A673 (cell line): ENCODE data around the gene INPP5A. TPM values are rescaled to one million over a fixed set of nuclear protein-coding genes. Genes with fewer than 3 reads are reported as not detected.

Experiments
- BruUV-seq: library from RNA; stranded (reverse); fragments of 400-500 nt; replicated peaks from 2 replicates; lab custom pipeline; 2021; lab: Mats Ljungman, UMichigan
- CTCF ChIA-PET: fragments of 300-600 bp; sonication (Branson Sonifier 250); formaldehyde crosslinking; loops from one replicate; lab custom pipeline; 2022; ENCODE audit warnings: antibody characterized with exemption; lab: Charles Lee
- POLR2A ChIA-PET: fragments of 300-600 bp; sonication (Branson Sonifier 250); formaldehyde crosslinking; loops from one replicate; lab custom pipeline; 2022; ENCODE audit warnings: antibody characterized with exemption; ENCODE audit not compliant: low non-redundant PET; lab: Charles Lee
- DNase-seq: peaks from one replicate; pipeline ENCODE4 v3.0.0-alpha.2; 2015; ENCODE audit warnings: low spot score
- H3K27ac ChIP-seq: fragments of 200-600 bp; sonication (generic); 2 replicates; pipeline ENCODE4 v1.5.1; 2016; ENCODE audit warnings: mixed run types, low read depth, mild to moderate bottlenecking, mixed read lengths, antibody characterized with exemption, low read length; ENCODE audit not compliant: poor library complexity, severe bottlenecking
- H3K27me3 ChIP-seq: fragments of 200-600 bp; sonication (generic); replicated peaks from 2 replicates; pipeline ENCODE4 v1.6.1; 2017; ENCODE audit warnings: mixed run types, low read depth, mild to moderate bottlenecking, mixed read lengths, antibody characterized with exemption, low read length; ENCODE audit not compliant: insufficient read depth, poor library complexity
- H3K36me3 ChIP-seq: fragments of 200-600 bp; sonication (generic); 2 replicates; pipeline ENCODE4 v1.6.1; 2016; ENCODE audit warnings: mixed run types, mild to moderate bottlenecking, mixed read lengths, antibody characterized with exemption, low read length; ENCODE audit not compliant: insufficient read depth, poor library complexity, severe bottlenecking
- H3K4me1 ChIP-seq: fragments of 200-600 bp; sonication (generic); 2 replicates; pipeline ENCODE4 v1.6.1; 2017; ENCODE audit warnings: mixed run types, mild to moderate bottlenecking, mixed read lengths, antibody characterized with exemption, low read length; ENCODE audit not compliant: insufficient read depth, poor library complexity, severe bottlenecking
- H3K4me3 ChIP-seq: fragments of 200-600 bp; sonication (generic); 2 replicates; pipeline ENCODE4 v1.5.1; 2016; ENCODE audit warnings: low read depth, mixed run types, mild to moderate bottlenecking, mixed read lengths, low read length; ENCODE audit not compliant: poor library complexity, severe bottlenecking
- H3K9me3 ChIP-seq: fragments of 200-600 bp; sonication (generic); 2 replicates; pipeline ENCODE4 v1.6.1; 2016; ENCODE audit warnings: mixed run types, low read depth, mild to moderate bottlenecking, mixed read lengths, antibody characterized with exemption, low read length; ENCODE audit not compliant: poor library complexity, severe bottlenecking
- CTCF ChIP-seq: fragments of 300-800, 200-600 bp; sonication (generic); conservative IDR thresholded peaks from 2 replicates; pipeline ENCODE4 v1.5.1; 2017; ENCODE audit warnings: low read depth, mild to moderate bottlenecking, antibody characterized with exemption, low read length, moderate library complexity, mixed read lengths
- EZH2 ChIP-seq: fragments of 200-600 bp; sonication (generic); IDR thresholded peaks from 2 replicates; pipeline ENCODE4 v1.6.1; 2017; ENCODE audit warnings: borderline replicate concordance, low read depth, mild to moderate bottlenecking, mixed read lengths, antibody characterized with exemption, low read length; ENCODE audit not compliant: poor library complexity, severe bottlenecking
- intact Hi-C: fragments of 100-400 bp; cut with micrococcal nuclease; formaldehyde crosslinking; loops from one replicate; pipeline ENCODE4 v1.10.0; 2022; ENCODE audit not compliant: unreplicated experiment
- total RNA-seq: library from RNA; stranded (reverse); gene quantifications from 2 replicates; pipeline ENCODE4 v1.2.3, GENCODE V29; 2021

Gene INPP5A
- total RNA-seq, 1 experiment from 2014 or later, result 21.8 TPM

- H3K27me3 ChIP-seq, result peaks cover 3% of the 10 kb centered on the region
- no peak overlapping the region for H3K4me3 ChIP-seq
- CTCF ChIA-PET, result interaction anchor here (0.6 kb wide), 1 partner anchor 11 kb away, joined by 5 read pairs; no protein-coding TSS in a partner anchor
- no peak for TF ChIP-seq EZH2
- no peak for TF ChIP-seq CTCF
- BruUV-seq, result no TSS peak
- H3K4me1 ChIP-seq, result no peaks in the 10 kb centered on the region
- no peaks in the 10 kb centered on the region for H3K9me3 ChIP-seq
- H3K36me3 ChIP-seq, result no peaks in the 10 kb centered on the region
- no peak for DNase-seq
- H3K27ac ChIP-seq, result no peak overlapping the region
- intact Hi-C loops, result no loop called here
- POLR2A ChIA-PET, result no interaction called here
Observed at GRCh38 chr10:132496360-132497062, 41.1 kb upstream of the INPP5A start.

GRCh38 chr10:132497063-132497680, 40.4 kb upstream of the INPP5A start:
- no TSS peak for BruUV-seq
- peaks cover 3% of the 10 kb centered on the region for H3K27me3 ChIP-seq
- ChIA-PET CTCF (no interaction called here), POLR2A (no interaction called here)
- no peak for TF ChIP-seq CTCF
- TF ChIP-seq EZH2, result no peak
- no peak for DNase-seq
- no peak overlapping the region for H3K4me3 ChIP-seq
- no peak overlapping the region for H3K27ac ChIP-seq
- H3K36me3 ChIP-seq, result no peaks in the 10 kb centered on the region
- no peaks in the 10 kb centered on the region for H3K4me1 ChIP-seq
- H3K9me3 ChIP-seq, result no peaks in the 10 kb centered on the region
- intact Hi-C loops, result no loop called here

GRCh38 chr10:132497861-132498561, 39.6 kb upstream of the INPP5A start:
- ChIA-PET POLR2A (no interaction called here), CTCF (no interaction called here)
- Histone ChIP-seq H3K4me3 (no peak overlapping the region), H3K27me3 (peaks cover 3% of the 10 kb centered on the region), H3K4me1 (no peaks in the 10 kb centered on the region), H3K9me3 (no peaks in the 10 kb centered on the region), H3K27ac (no peak overlapping the region), H3K36me3 (no peaks in the 10 kb centered on the region)
- BruUV-seq, result no TSS peak
- DNase-seq, result no peak
- intact Hi-C loops, result no loop called here
- TF ChIP-seq EZH2 (no peak), CTCF (no peak)
